SK-N-SH (cell line): ENCODE results near the gene TGDS. TPM values are rescaled to one million over a fixed set of nuclear protein-coding genes. Genes with fewer than 3 reads are reported as not detected.
A peak's percentile ranks its signal among the peaks of the same experiment; 100 is the strongest.

Source experiments
- CTCF ChIA-PET: fragments of 300-600, 350-600 bp; formaldehyde crosslinking; extraction: SDS; loops from one replicate; lab custom pipeline; 2021; lab: Yijun Ruan, JAX
- POLR2A ChIA-PET: fragments of 350-600 bp; sonication (Branson Sonifier 250); formaldehyde crosslinking; extraction: SDS; loops from one replicate; lab custom pipeline; 2020; ENCODE audit warnings: antibody characterized with exemption, inconsistent platforms; lab: Yijun Ruan, JAX
- DNase-seq: peaks from one replicate; pipeline ENCODE4 v3.0.0; 2012
- H2AFZ ChIP-seq: fragments of 200-600 bp; sonication (generic); 2 replicates; pipeline ENCODE4 v1.8.1; 2016; ENCODE audit warnings: antibody characterized with exemption, mild to moderate bottlenecking, low read depth
- H3F3A ChIP-seq: fragments of 200-600 bp; sonication (generic); replicated peaks from 2 replicates; pipeline ENCODE3; 2016; ENCODE audit warnings: antibody characterized with exemption, mild to moderate bottlenecking; ENCODE audit not compliant: insufficient read depth
- H3K27ac ChIP-seq, 2 experiments: fragments of 200-500 bp in 1 of 2; fragments of 200-600 bp in 1 of 2; sonication (Bioruptor generic) in 1 of 2; sonication (generic), shearing (Covaris generic) in 1 of 2; 2 replicates each; pipeline versions ENCODE4 v1.5.1 to v1.6.1; 2014 to 2016; ENCODE audit warnings: low read depth in 2 of 2, inconsistent platforms in 1 of 2, low read length in 1 of 2, mild to moderate bottlenecking in 1 of 2, mixed read lengths in 1 of 2
- H3K27me3 ChIP-seq: fragments of 200-600 bp; sonication (generic), shearing (Covaris generic); 2 replicates; pipeline ENCODE4 v1.6.1; 2016; ENCODE audit warnings: mixed run types; ENCODE audit not compliant: insufficient read depth
- H3K36me3 ChIP-seq, 2 experiments: fragments of 200-500 bp in 1 of 2; fragments of 200-600 bp in 1 of 2; sonication (Bioruptor generic) in 1 of 2; sonication (generic) in 1 of 2; replicated peaks in 1 of 2; 2 replicates each; pipeline versions ENCODE3 to v1.5.1; 2014 to 2016; ENCODE audit warnings: low read length in 1 of 2, mild to moderate bottlenecking in 1 of 2; ENCODE audit not compliant: insufficient read depth in 2 of 2, control insufficient read depth in 1 of 2
- H3K4me1 ChIP-seq, 2 experiments: fragments of 200-500 bp in 1 of 2; fragments of 200-600 bp in 1 of 2; sonication (Bioruptor generic) in 1 of 2; sonication (generic), shearing (Covaris generic) in 1 of 2; 2 replicates each; pipeline versions ENCODE4 v1.5.1 to v1.6.1; 2014 to 2016; ENCODE audit warnings: low read depth in 1 of 2, low read length in 1 of 2, mixed run types in 1 of 2; ENCODE audit not compliant: insufficient read depth in 2 of 2, control insufficient read depth in 1 of 2
- H3K4me2 ChIP-seq: fragments of 200-600 bp; sonication (generic), shearing (Covaris generic); 2 replicates; pipeline ENCODE4 v1.6.1; 2017; ENCODE audit warnings: mixed run types
- H3K4me3 ChIP-seq, 2 experiments: fragments of 200-500 bp in 1 of 2; fragments of 200-600 bp in 1 of 2; sonication (Bioruptor generic) in 1 of 2; sonication (generic), shearing (Covaris generic) in 1 of 2; 2 replicates each; pipeline versions ENCODE4 v1.5.1 to v1.8.1; 2014 to 2016; ENCODE audit warnings: low read depth in 2 of 2, inconsistent platforms in 1 of 2, low read length in 1 of 2, mild to moderate bottlenecking in 1 of 2, mixed read lengths in 1 of 2, moderate library complexity in 1 of 2
- H3K79me2 ChIP-seq: fragments of 200-600 bp; sonication (generic); 2 replicates; pipeline ENCODE4 v1.8.1; 2017; ENCODE audit warnings: mild to moderate bottlenecking; ENCODE audit not compliant: insufficient read depth
- H3K9ac ChIP-seq: fragments of 200-600 bp; sonication (generic); 2 replicates; pipeline ENCODE4 v1.6.1; 2017; ENCODE audit warnings: mixed run types
- H3K9me2 ChIP-seq: fragments of 200-600 bp; sonication (generic); 2 replicates; pipeline ENCODE4 v1.6.1; 2017; ENCODE audit warnings: mixed run types
- H3K9me3 ChIP-seq: fragments of 200-600 bp; sonication (generic); 2 replicates; pipeline ENCODE4 v1.6.1; 2017; ENCODE audit warnings: mixed run types, mild to moderate bottlenecking, moderate library complexity
- H4K20me1 ChIP-seq: fragments of 200-600 bp; sonication (generic); 2 replicates; pipeline ENCODE4 v1.6.1; 2017; ENCODE audit warnings: mild to moderate bottlenecking, mixed run types; ENCODE audit not compliant: insufficient read depth
- CHD2 ChIP-seq: fragments of 150-350 bp; IDR thresholded peaks from 2 replicates; pipeline ENCODE4 v1.6.1; 2018; ENCODE audit warnings: low read length; ENCODE audit not compliant: partially characterized antibody
- EP300 ChIP-seq, 2 experiments: IDR thresholded peaks; 2 replicates each; pipeline versions ENCODE4 v1.4.0 to v1.6.1; 2012; ENCODE audit warnings: borderline replicate concordance in 1 of 2, low read depth in 1 of 2, low read length in 1 of 2
- EZH2phosphoT487 ChIP-seq: fragments of 200-600 bp; sonication (generic); IDR thresholded peaks from 2 replicates; pipeline ENCODE4 v1.6.1; 2017; ENCODE audit warnings: low read depth, mixed run types, mild to moderate bottlenecking, antibody characterized with exemption, moderate library complexity, borderline replicate concordance
- FOSL2 ChIP-seq: IDR thresholded peaks from 2 replicates; pipeline ENCODE4 v1.4.0; 2012; ENCODE audit warnings: low read depth, mild to moderate bottlenecking, moderate library complexity, borderline replicate concordance
- IRF3 ChIP-seq: fragments of 150-350 bp; IDR thresholded peaks from 2 replicates; pipeline ENCODE4 v1.6.1; 2016; ENCODE audit warnings: mild to moderate bottlenecking, low read depth, low read length
- MAX ChIP-seq: IDR thresholded peaks from 2 replicates; pipeline ENCODE4 v1.4.0; 2012; ENCODE audit warnings: low read depth
- MEF2A ChIP-seq: IDR thresholded peaks from 2 replicates; pipeline ENCODE4 v1.4.0; 2012; ENCODE audit warnings: low read depth, borderline replicate concordance
- NRF1 ChIP-seq: IDR thresholded peaks from 2 replicates; pipeline ENCODE4 v1.6.1; 2012; ENCODE audit warnings: low read depth, mild to moderate bottlenecking, low read length
- PBX3 ChIP-seq: IDR thresholded peaks from 2 replicates; pipeline ENCODE4; 2012
- POLR2AphosphoS5 ChIP-seq: IDR thresholded peaks from 2 replicates; pipeline ENCODE4 v1.6.1; 2012; ENCODE audit warnings: low read depth, low read length
- RCOR1 ChIP-seq: fragments of 150-350 bp; IDR thresholded peaks from 2 replicates; pipeline ENCODE4 v1.6.1; 2017; ENCODE audit warnings: antibody characterized with exemption, low read length
- REST ChIP-seq: IDR thresholded peaks from 2 replicates; pipeline ENCODE4 v1.6.1; 2012; ENCODE audit warnings: mild to moderate bottlenecking, low read depth, low read length, moderate library complexity
- RFX5 ChIP-seq: IDR thresholded peaks from 2 replicates; pipeline ENCODE4 v1.6.1; 2012; ENCODE audit warnings: mild to moderate bottlenecking, improper control_type of control experiment, low read length
- RXRA ChIP-seq: IDR thresholded peaks from 2 replicates; pipeline ENCODE4 v1.4.0; 2012; ENCODE audit warnings: low read depth, mild to moderate bottlenecking, borderline replicate concordance
- SIN3A ChIP-seq: IDR thresholded peaks from 2 replicates; pipeline ENCODE4 v1.6.1; 2012; ENCODE audit warnings: low read depth, mild to moderate bottlenecking, low read length, moderate library complexity, borderline replicate concordance
- SMC3 ChIP-seq: IDR thresholded peaks from 2 replicates; pipeline ENCODE4 v1.6.1; 2012; ENCODE audit warnings: low read depth, low read length, improper control_type of control experiment
- TAF1 ChIP-seq: IDR thresholded peaks from 2 replicates; pipeline ENCODE4 v1.6.1; 2012; ENCODE audit warnings: low read depth, mild to moderate bottlenecking, low read length, moderate library complexity, borderline replicate concordance
- USF1 ChIP-seq: IDR thresholded peaks from 2 replicates; pipeline ENCODE4 v1.4.0; 2012; ENCODE audit warnings: low read depth, borderline replicate concordance
- YY1 ChIP-seq: IDR thresholded peaks from 2 replicates; pipeline ENCODE4 v1.4.0; 2012; ENCODE audit warnings: low read depth, mild to moderate bottlenecking
- ZBTB33 ChIP-seq: IDR thresholded peaks from 2 replicates; pipeline ENCODE4 v1.4.0; 2012; ENCODE audit warnings: low read depth, borderline replicate concordance
- WGBS: methylation state at CpG from one replicate; pipeline ENCODE4 v1.1.6; 2017; ENCODE audit warnings: low lambda C conversion rate; 5-methylcytosine and 5-hydroxymethylcytosine counted together
- polyA plus RNA-seq, 3 experiments: library from polyadenylated mRNA; depleted of rRNA; stranded (reverse); fragments of >200 nt; gene quantifications; 2 replicates each; pipeline ENCODE4 v1.2.3, GENCODE V29; 2012

TGDS gene
- polyA plus RNA-seq, 1 of the 3 experiments (the other 2 are of a cell fraction) = 8.2 TPM

- ChIA-PET POLR2A (interaction anchor here (1.2 kb wide), 1 partner anchor 52 kb away, joined by 5 read pairs; no protein-coding TSS in a partner anchor), CTCF (interaction anchor here (1.1 to 1.5 kb wide), 5 partner anchors 15 to 166 kb away, joined by 3 to 7 read pairs (median 5); no protein-coding TSS in a partner anchor)
- WGBS = 4% methylated on average over 30 of the region's 71 CpGs
- H3F3A ChIP-seq = no peaks in the 10 kb centered on the region
- H3K36me3 ChIP-seq = peaks cover 6 to 13% of the 10 kb centered on the region in 2 experiments
- no peaks in the 10 kb centered on the region for H4K20me1 ChIP-seq
- H3K9me2 ChIP-seq = no peaks in the 10 kb centered on the region
- H3K27me3 ChIP-seq = no peaks in the 10 kb centered on the region
- peak within 1 kb of the TSS; percentile 89 for H2AFZ ChIP-seq
- peaks cover 0 to 6% of the 10 kb centered on the region in 2 experiments; a peak in 2 of 4 replicates for H3K4me1 ChIP-seq
- H3K27ac ChIP-seq = peak within 1 kb of the TSS; percentile 59 to 86
- H3K4me3 ChIP-seq = peak within 1 kb of the TSS; percentile 87 to 100
- H3K9ac ChIP-seq = peak within 1 kb of the TSS; percentile 81
- H3K4me2 ChIP-seq = peak within 1 kb of the TSS; percentile 78
- no peaks in the 10 kb centered on the region for H3K9me3 ChIP-seq
- DNase-seq = peak; percentile 96
- peaks cover 39% of the 10 kb centered on the region for H3K79me2 ChIP-seq
- TF ChIP-seq NRF1 (peak; percentile 85), CHD2 (peak; percentile 68), FOSL2 (no peak), EP300 (IDR thresholded peaks at IDR 0.05; ENCODE audit: borderline replicate concordance in 1 of 2, low read depth in 1 of 2, low read length in 1 of 2) (0 out of 4 replicates have a peak, but pooled peaks of 1 of the 2 experiments have one; percentile 22), RFX5 (peak; percentile 62; the same call in 1 of the 2 replicates), USF1 (no peak), YY1 (no peak), TAF1 (no peak), PBX3 (peak; percentile 84), MEF2A (no peak), MAX (peak; percentile 99), RCOR1 (no peak), SIN3A (no peak), POLR2AphosphoS5 (peak; percentile 46; the same call in 1 of the 2 replicates), SMC3 (no peak), IRF3 (peak; percentile 45; the same call in 1 of the 2 replicates), ZBTB33 (no peak), REST (no peak), EZH2phosphoT487 (no peak), RXRA (no peak)
These were observed 5.8 kb upstream of the TGDS start, which contains the start of gene GPR180 for GRCh38 chr13:94601446-94602431. Gene GPR180, plus strand, starts transcription at chr13:94601857. Its CDS starts 71 bp downstream, at chr13:94601928.
